PFSK-1 (cell line): ENCODE data around the gene VGLL4.

Experiments
- FOXP2 ChIP-seq: optimal IDR thresholded peaks from 2 replicates; pipeline ENCODE3; 2011; ENCODE audit warnings: borderline replicate concordance, control low read depth, inconsistent platforms; ENCODE audit not compliant: insufficient read depth; ENCODE audit errors: extremely low read length, extremely low read depth
- POLR2AphosphoS5 ChIP-seq: IDR thresholded peaks from 2 replicates; pipeline ENCODE4 v1.6.1; 2012; ENCODE audit warnings: low read depth, mild to moderate bottlenecking, control low read depth, low read length, moderate library complexity
- REST ChIP-seq, 2 experiments: IDR thresholded peaks; 2 replicates each; pipeline versions ENCODE4 v1.6.1 to v1.8.0; 2011 to 2012; ENCODE audit warnings: low read depth in 2 of 2, low read length in 2 of 2, control low read depth in 1 of 2, inconsistent platforms in 1 of 2, mild to moderate bottlenecking in 1 of 2, moderate library complexity in 1 of 2; ENCODE audit not compliant: insufficient read depth in 1 of 2
- SIN3A ChIP-seq: IDR thresholded peaks from 2 replicates; pipeline ENCODE4 v1.6.1; 2012; ENCODE audit warnings: mild to moderate bottlenecking, low read length, moderate library complexity, borderline replicate concordance; ENCODE audit not compliant: insufficient read depth
- TAF1 ChIP-seq: IDR thresholded peaks from 2 replicates; pipeline ENCODE4 v1.6.1; 2012; ENCODE audit warnings: low read length, control low read depth, borderline replicate concordance; ENCODE audit not compliant: insufficient read depth

The VGLL4 gene

GRCh38 chr3:11629716-11630115 lies 14.0 kb downstream of the VGLL4 start:
- no peak for TF ChIP-seq FOXP2
- no peak for TF ChIP-seq POLR2AphosphoS5
- TF ChIP-seq SIN3A: no peak

DNA sequence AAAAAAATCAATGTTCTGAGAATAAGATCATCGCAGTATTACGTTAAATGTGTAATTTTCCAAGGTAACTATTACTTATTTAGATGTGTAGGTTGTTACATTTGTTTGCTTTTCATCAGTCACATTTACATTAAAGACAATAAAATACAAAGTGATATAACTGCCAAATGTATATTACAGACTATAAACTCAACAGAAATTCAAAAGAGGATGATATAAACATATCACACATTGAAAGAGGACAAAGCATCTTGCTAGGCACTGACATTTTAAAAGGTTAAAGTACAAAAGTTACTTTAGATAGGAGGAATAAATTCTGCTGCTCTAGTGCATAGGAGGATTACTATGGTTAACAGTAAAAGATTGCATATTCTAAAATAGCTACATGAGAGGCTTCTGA lies 16.1 kb downstream of the VGLL4 start:
- TF ChIP-seq TAF1: no peak
- TF ChIP-seq REST (IDR thresholded peaks at IDR 0.05; ENCODE audit: insufficient read depth in 1 of 2, low read depth in 2 of 2, low read length in 2 of 2): no peak
- TF ChIP-seq POLR2AphosphoS5: no peak
- no peak for TF ChIP-seq FOXP2
- TF ChIP-seq SIN3A: no peak

DNA sequence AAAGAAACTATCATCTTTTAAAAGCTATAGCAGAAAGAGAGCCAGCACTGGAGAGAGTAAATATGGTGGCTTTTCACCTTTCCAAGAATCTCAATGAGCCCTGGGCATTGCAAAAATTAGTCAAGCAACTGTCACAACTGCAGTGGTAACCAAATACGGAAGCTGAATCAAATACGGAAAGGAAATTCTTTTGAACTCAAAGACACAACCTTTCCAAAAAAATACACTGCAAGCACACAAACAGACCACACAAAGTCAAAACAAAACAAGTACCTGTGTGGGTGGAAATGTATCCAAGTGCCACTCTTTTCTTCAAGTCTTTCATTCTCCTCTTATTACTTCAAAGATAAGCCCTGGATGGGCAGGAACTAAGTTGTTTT lies 17.6 kb downstream of the VGLL4 start:
- no peak for TF ChIP-seq TAF1
- TF ChIP-seq REST (IDR thresholded peaks at IDR 0.05; ENCODE audit: insufficient read depth in 1 of 2, low read depth in 2 of 2, low read length in 2 of 2): no peak
- TF ChIP-seq POLR2AphosphoS5: no peak
- TF ChIP-seq SIN3A: no peak
- no peak for TF ChIP-seq FOXP2

GRCh38 chr3:11625376-11626083 lies 18.2 kb downstream of the VGLL4 start:
- no peak for TF ChIP-seq FOXP2
- TF ChIP-seq SIN3A: no peak
- no peak for TF ChIP-seq TAF1
- no peak for TF ChIP-seq REST (IDR thresholded peaks at IDR 0.05; ENCODE audit: insufficient read depth in 1 of 2, low read depth in 2 of 2, low read length in 2 of 2)
- TF ChIP-seq POLR2AphosphoS5: no peak

GRCh38 chr3:11624704-11625375 lies 18.9 kb downstream of the VGLL4 start:
- TF ChIP-seq SIN3A (no peak), REST (IDR thresholded peaks at IDR 0.05; ENCODE audit: insufficient read depth in 1 of 2, low read depth in 2 of 2, low read length in 2 of 2) (no peak)
